H9 (cell line): ENCODE results near the gene COMP. TPM values are rescaled to one million over a fixed set of nuclear protein-coding genes. Genes with fewer than 3 reads are reported as not detected.

Experiments
- DNase-seq: peaks from one replicate; pipeline ENCODE4 v3.0.0-alpha.2; 2017
- H2AFZ ChIP-seq: one replicate; pipeline ENCODE4 v1.6.1; 2013; ENCODE audit warnings: mild to moderate bottlenecking, low read length, control low read depth, moderate library complexity
- H2AK5ac ChIP-seq: 2 replicates; pipeline ENCODE4 v1.6.1; 2013; ENCODE audit warnings: low read length, control low read depth, mixed read lengths; ENCODE audit not compliant: insufficient read length
- H2BK120ac ChIP-seq: one replicate; pipeline ENCODE4 v1.6.1; 2013; ENCODE audit warnings: low read depth, mild to moderate bottlenecking, low read length, control low read depth, inconsistent platforms; ENCODE audit not compliant: poor library complexity, severe bottlenecking
- H2BK12ac ChIP-seq: 2 replicates; pipeline ENCODE4 v1.6.1; 2013; ENCODE audit warnings: low read length, control low read depth, mixed read lengths, low read depth; ENCODE audit not compliant: insufficient read length
- H2BK15ac ChIP-seq: 2 replicates; pipeline ENCODE4 v1.6.1; 2013; ENCODE audit warnings: low read depth, low read length, control low read depth
- H2BK20ac ChIP-seq: one replicate; pipeline ENCODE4 v1.6.1; 2013; ENCODE audit warnings: low read depth, mild to moderate bottlenecking, low read length, control low read depth, inconsistent platforms; ENCODE audit not compliant: poor library complexity, severe bottlenecking
- H2BK5ac ChIP-seq: 2 replicates; pipeline ENCODE4 v1.6.1; 2013; ENCODE audit warnings: low read length, control low read depth, mixed read lengths; ENCODE audit not compliant: insufficient read length
- H3K14ac ChIP-seq: 2 replicates; pipeline ENCODE4 v1.6.1; 2013; ENCODE audit warnings: low read length, control low read depth; ENCODE audit not compliant: insufficient read depth
- H3K18ac ChIP-seq: 2 replicates; pipeline ENCODE4 v1.6.1; 2013; ENCODE audit warnings: low read depth, mild to moderate bottlenecking, mixed read lengths, low read length, control low read depth; ENCODE audit not compliant: insufficient read length
- H3K23ac ChIP-seq: 2 replicates; pipeline ENCODE4 v1.6.1; 2013; ENCODE audit warnings: low read length, control low read depth, mixed read lengths, low read depth; ENCODE audit not compliant: insufficient read length
- H3K23me2 ChIP-seq: 2 replicates; pipeline ENCODE4 v1.6.1; 2013; ENCODE audit warnings: low read depth, mild to moderate bottlenecking, mixed read lengths, low read length, control low read depth; ENCODE audit not compliant: insufficient read length, poor library complexity, severe bottlenecking
- H3K27ac ChIP-seq: 2 replicates; pipeline ENCODE4 v1.5.1; 2013; ENCODE audit warnings: low read length, control low read depth, mixed read lengths, low read depth; ENCODE audit not compliant: insufficient read length
- H3K27me3 ChIP-seq: 2 replicates; pipeline ENCODE4 v1.6.1; 2013; ENCODE audit warnings: low read length, control low read depth, inconsistent platforms; ENCODE audit not compliant: insufficient read depth
- H3K4ac ChIP-seq: 2 replicates; pipeline ENCODE4 v1.6.1; 2013; ENCODE audit warnings: low read depth, mild to moderate bottlenecking, control low read depth, inconsistent platforms, low read length, moderate library complexity
- H3K4me1 ChIP-seq: 2 replicates; pipeline ENCODE4 v1.6.1; 2013; ENCODE audit warnings: low read length, control low read depth, inconsistent platforms; ENCODE audit not compliant: insufficient read depth
- H3K4me2 ChIP-seq: 2 replicates; pipeline ENCODE4 v1.6.1; 2013; ENCODE audit warnings: low read length, control low read depth, mixed read lengths; ENCODE audit not compliant: insufficient read length, insufficient read depth
- H3K56ac ChIP-seq: 2 replicates; pipeline ENCODE4 v1.6.1; 2013; ENCODE audit warnings: low read depth, mild to moderate bottlenecking, mixed read lengths, low read length, control low read depth; ENCODE audit not compliant: insufficient read length
- H3K79me1 ChIP-seq: 2 replicates; pipeline ENCODE4 v1.6.1; 2013; ENCODE audit warnings: low read depth, mild to moderate bottlenecking, moderate library complexity, low read length, control low read depth, inconsistent platforms; ENCODE audit not compliant: insufficient read depth, poor library complexity, severe bottlenecking
- H3K79me2 ChIP-seq: 2 replicates; pipeline ENCODE4 v1.6.1; 2013; ENCODE audit warnings: low read length, control low read depth, inconsistent platforms; ENCODE audit not compliant: insufficient read depth
- H3K9ac ChIP-seq: 2 replicates; pipeline ENCODE4 v1.6.1; 2013; ENCODE audit warnings: low read length, control low read depth, mixed read lengths; ENCODE audit not compliant: insufficient read length; ENCODE audit errors: extremely low read depth
- H3K9me3 ChIP-seq: one replicate; pipeline ENCODE4 v1.6.1; 2013; ENCODE audit warnings: low read depth, low read length, inconsistent platforms; ENCODE audit not compliant: control insufficient read depth
- H3T11ph ChIP-seq: one replicate; pipeline ENCODE4 v1.6.1; 2013; ENCODE audit warnings: mild to moderate bottlenecking, low read length, control low read depth, inconsistent platforms
- H4K20me1 ChIP-seq: one replicate; pipeline ENCODE4 v1.6.1; 2013; ENCODE audit not compliant: control insufficient read depth, insufficient read length, insufficient read depth
- H4K5ac ChIP-seq: 2 replicates; pipeline ENCODE4 v1.6.1; 2013; ENCODE audit warnings: low read depth, mild to moderate bottlenecking, mixed read lengths, low read length, control low read depth; ENCODE audit not compliant: insufficient read length
- H4K8ac ChIP-seq: replicated peaks from 2 replicates; pipeline ENCODE4 v1.6.1; 2013; ENCODE audit warnings: low read length, control low read depth, mixed read lengths, low read depth; ENCODE audit not compliant: insufficient read length
- H4K91ac ChIP-seq: 2 replicates; pipeline ENCODE4 v1.6.1; 2013; ENCODE audit warnings: low read depth, mild to moderate bottlenecking, moderate library complexity, mixed read lengths, low read length, control low read depth; ENCODE audit not compliant: insufficient read length
- H3K27ac Mint-ChIP-seq, 3 experiments: 2 replicates in 2 of 3; 3 replicates in 1 of 3; pipeline ENCODE4 v1.8.0; 2020 to 2021; ENCODE audit warnings: mixed read lengths in 3 of 3, mild to moderate bottlenecking in 1 of 3, moderate library complexity in 1 of 3
- H3K27me3 Mint-ChIP-seq: 2 replicates; pipeline ENCODE4 v1.8.0; 2021; ENCODE audit warnings: low read depth, mild to moderate bottlenecking, moderate library complexity, mixed read lengths
- H3K36me3 Mint-ChIP-seq, 3 experiments: 2 replicates in 2 of 3; 3 replicates in 1 of 3; pipeline ENCODE4 v1.8.0; 2020 to 2021; ENCODE audit warnings: low read depth in 3 of 3, mixed read lengths in 3 of 3; ENCODE audit not compliant: insufficient read depth in 1 of 3
- H3K4me1 Mint-ChIP-seq, 2 experiments: 2 replicates each; pipeline ENCODE4 v1.8.0; 2020; ENCODE audit warnings: mixed read lengths in 2 of 2
- H3K4me3 Mint-ChIP-seq, 2 experiments: 2 replicates in 1 of 2; 3 replicates in 1 of 2; pipeline ENCODE4 v1.8.0; 2020 to 2021; ENCODE audit warnings: mild to moderate bottlenecking in 2 of 2, mixed read lengths in 2 of 2, moderate library complexity in 1 of 2
- H3K9me3 Mint-ChIP-seq, 2 experiments: 2 replicates in 1 of 2; 3 replicates in 1 of 2; pipeline ENCODE4 v1.8.0; 2020; ENCODE audit warnings: mild to moderate bottlenecking in 2 of 2, mixed read lengths in 2 of 2, moderate library complexity in 1 of 2
- CTCF ChIP-seq: fragments of 200-600 bp; sonication (generic); conservative IDR thresholded peaks from 3 replicates; pipeline ENCODE4 v1.8.0; 2021; ENCODE audit warnings: antibody characterized with exemption, mild to moderate bottlenecking
- total RNA-seq: library from RNA; stranded (reverse); gene quantifications from 2 replicates; pipeline ENCODE4 v1.2.1, GENCODE V29; 2021

The COMP gene
- total RNA-seq, 1 experiment from 2014 or later = 0.15 TPM

- Histone ChIP-seq H4K8ac (no peak overlapping the region), H3K9me3 (no peaks in the 10 kb centered on the region), H4K91ac (no peak overlapping the region), H4K5ac (no peak overlapping the region), H3T11ph (no peak overlapping the region), H3K4ac (no peak overlapping the region), H3K14ac (no peak overlapping the region), H2BK120ac (no peak overlapping the region), H3K18ac (no peak overlapping the region), H2AK5ac (no peak overlapping the region), H2BK15ac (no peak overlapping the region), H3K4me1 (no peaks in the 10 kb centered on the region), H3K27me3 (peaks cover 22% of the 10 kb centered on the region; the same call in 1 of the 2 replicates), H2BK5ac (no peak overlapping the region), H3K56ac (no peak overlapping the region), H3K23ac (no peak overlapping the region), H3K27ac (no peak overlapping the region), H3K79me1 (no peaks in the 10 kb centered on the region), H3K9ac (no peak overlapping the region), H3K79me2 (no peaks in the 10 kb centered on the region), H3K23me2 (no peaks in the 10 kb centered on the region), H4K20me1 (no peaks in the 10 kb centered on the region), H3K4me2 (no peak overlapping the region), H2BK20ac (no peak overlapping the region), H2BK12ac (no peak overlapping the region), H2AFZ (no peak overlapping the region)
- Mint-ChIP-seq H3K36me3 (no peaks in the 10 kb centered on the region), H3K4me3 (no peak overlapping the region), H3K4me1 (peaks cover 0 to 2% of the 10 kb centered on the region in 2 experiments; a peak in 1 of 4 replicates), H3K9me3 (no peaks in the 10 kb centered on the region), H3K27me3 (peaks cover 9% of the 10 kb centered on the region), H3K27ac (no peak overlapping the region)
- DNase-seq = no peak
- no peak for TF ChIP-seq CTCF
Measured at GRCh38 chr19:18799389-18799970, 8.4 kb upstream of the COMP start.
